Suprapubic skin (tissue), 4 donors: ENCODE measurements around the gene KRTAP5-1. TPM values are rescaled to one million over a fixed set of nuclear protein-coding genes. Genes with fewer than 3 reads are reported as not detected.

Experiments used
- DNase-seq, 2 donors: peaks; one replicate each; pipeline ENCODE4 v3.0.0-alpha.2; 2019; ENCODE audit warnings: low spot score in 2 of 2
- H3K27ac ChIP-seq: fragments of 200-600 bp; sonication (generic); one replicate; pipeline ENCODE4 v1.5.1; 2019
- H3K27me3 ChIP-seq: fragments of 200-600 bp; sonication (generic); one replicate; pipeline ENCODE4 v1.5.1; 2019
- H3K36me3 ChIP-seq: fragments of 200-600 bp; sonication (generic); one replicate; pipeline ENCODE4 v1.5.1; 2019
- H3K4me1 ChIP-seq: fragments of 200-600 bp; sonication (generic); one replicate; pipeline ENCODE4 v1.5.1; 2019
- H3K4me3 ChIP-seq: fragments of 200-600 bp; sonication (generic); one replicate; pipeline ENCODE4 v1.5.1; 2019; ENCODE audit warnings: mild to moderate bottlenecking
- H3K9me3 ChIP-seq: fragments of 200-600 bp; sonication (generic); one replicate; pipeline ENCODE4 v1.5.1; 2019
- CTCF ChIP-seq, 2 donors: fragments of 200-600 bp in 1 of 2; fragments of 450-650 bp in 1 of 2; sonication (generic) in 1 of 2; IDR thresholded peaks; one replicate each; pipeline ENCODE4 v1.5.1; 2016 to 2019; ENCODE audit warnings: antibody characterized with exemption in 2 of 2, mild to moderate bottlenecking in 1 of 2, moderate library complexity in 1 of 2
- EP300 ChIP-seq: sonication (generic); formaldehyde crosslinking; IDR thresholded peaks from one replicate; pipeline ENCODE4 v1.6.1; 2017; ENCODE audit warnings: antibody characterized with exemption
- POLR2A ChIP-seq, 2 donors: fragments of 450-650 bp; IDR thresholded peaks; one replicate each; pipeline ENCODE4 v1.6.1; 2017; ENCODE audit warnings: antibody characterized with exemption in 2 of 2, mild to moderate bottlenecking in 2 of 2, moderate library complexity in 2 of 2
- POLR2AphosphoS5 ChIP-seq, 3 donors: sonication (generic); formaldehyde crosslinking; IDR thresholded peaks; one replicate each; pipeline ENCODE4 v1.6.1; 2017; ENCODE audit warnings: antibody characterized with exemption in 3 of 3
- WGBS: methylation state at CpG from one replicate; pipeline ENCODE4 v1.1.5; 2018; 5-methylcytosine and 5-hydroxymethylcytosine counted together
- total RNA-seq, 4 donors: library from RNA; depleted of rRNA; stranded (reverse); fragments of >200 nt; gene quantifications; one replicate each; pipeline ENCODE4 v1.1.0, GENCODE V29; 2016

Gene KRTAP5-1
- total RNA-seq, 4 donors from 2014 or later: 1.0 to 1.2 TPM; not detected in 2

- WGBS: 58% methylated on average over 5 of the region's 5 CpGs
- TF ChIP-seq EP300 (no peak), POLR2A (IDR thresholded peaks at IDR 0.05) (no peak), CTCF (IDR thresholded peaks at IDR 0.05) (no peak)
- H3K4me1 ChIP-seq: peaks cover 27% of the 10 kb centered on the region
- H3K36me3 ChIP-seq: peaks cover 10% of the 10 kb centered on the region
- no peak overlapping the region for H3K4me3 ChIP-seq
- H3K27me3 ChIP-seq: no peaks in the 10 kb centered on the region
- peak in 1 of 2 donors; percentile 60 for DNase-seq
- no peaks in the 10 kb centered on the region for H3K9me3 ChIP-seq
- H3K27ac ChIP-seq: no peak overlapping the region
Measured at GRCh38 chr11:1561955-1562354, 23.1 kb downstream of the KRTAP5-1 start.

GRCh38 chr11:1561266-1561665 is 23.8 kb downstream of the KRTAP5-1 start:
- Histone ChIP-seq H3K36me3 (peaks cover 10% of the 10 kb centered on the region), H3K4me3 (no peak overlapping the region), H3K9me3 (no peaks in the 10 kb centered on the region), H3K27me3 (no peaks in the 10 kb centered on the region), H3K4me1 (peaks cover 27% of the 10 kb centered on the region), H3K27ac (no peak overlapping the region)
- 100% methylated on average over 2 of the region's 17 CpGs for WGBS
- no peak for TF ChIP-seq POLR2A (IDR thresholded peaks at IDR 0.05)
- no peak for TF ChIP-seq EP300
- no peak for TF ChIP-seq POLR2AphosphoS5 (IDR thresholded peaks at IDR 0.05)
- no peak for TF ChIP-seq CTCF (IDR thresholded peaks at IDR 0.05)
- DNase-seq: no peak

- WGBS: 81% methylated on average over 2 of the region's 8 CpGs
- Histone ChIP-seq H3K27ac (no peak overlapping the region), H3K27me3 (no peaks in the 10 kb centered on the region), H3K9me3 (no peaks in the 10 kb centered on the region), H3K4me1 (peaks cover 27% of the 10 kb centered on the region), H3K36me3 (peaks cover 10% of the 10 kb centered on the region), H3K4me3 (no peak overlapping the region)
- DNase-seq: no peak
- no peak for TF ChIP-seq POLR2AphosphoS5 (IDR thresholded peaks at IDR 0.05)
Measured at GRCh38 chr11:1560649-1561251, 24.3 kb downstream of the KRTAP5-1 start.

- 87% methylated on average over 10 of the region's 15 CpGs for WGBS
- no peaks in the 10 kb centered on the region for H3K27me3 ChIP-seq
- peaks cover 7% of the 10 kb centered on the region for H3K36me3 ChIP-seq
- peak overlapping the region; percentile 72 for H3K27ac ChIP-seq
- TF ChIP-seq CTCF (IDR thresholded peaks at IDR 0.05) (no peak), POLR2AphosphoS5 (IDR thresholded peaks at IDR 0.05) (no peak), EP300 (no peak), POLR2A (IDR thresholded peaks at IDR 0.05) (no peak)
- H3K4me3 ChIP-seq: no peak overlapping the region
- no peaks in the 10 kb centered on the region for H3K9me3 ChIP-seq
- peak in 1 of 2 donors; percentile 60 for DNase-seq
- peaks cover 27% of the 10 kb centered on the region for H3K4me1 ChIP-seq
Measured at GRCh38 chr11:1560002-1560648, 25.0 kb downstream of the KRTAP5-1 start.

GRCh38 chr11:1559111-1559951 is 25.8 kb downstream of the KRTAP5-1 start:
- Histone ChIP-seq H3K9me3 (no peaks in the 10 kb centered on the region), H3K27me3 (peaks cover 1% of the 10 kb centered on the region), H3K36me3 (peaks cover 7% of the 10 kb centered on the region), H3K4me3 (no peak overlapping the region), H3K27ac (peak overlapping the region; percentile 72), H3K4me1 (peaks cover 29% of the 10 kb centered on the region)
- WGBS: 50% methylated on average over 6 of the region's 29 CpGs
- DNase-seq: peak; percentile 92 to 93
- TF ChIP-seq POLR2A (IDR thresholded peaks at IDR 0.05): no peak
- no peak for TF ChIP-seq CTCF (IDR thresholded peaks at IDR 0.05)
- no peak for TF ChIP-seq EP300
- peak; percentile 26 to 71 (median 48) for TF ChIP-seq POLR2AphosphoS5 (IDR thresholded peaks at IDR 0.05)
